GM12873 (cell line): Measurements from ENCODE around the gene OPCML.

Source experiments
- TF ChIP-seq, protein P1 (sequence below): IDR thresholded peaks from 2 replicates; pipeline ENCODE4 v1.5.1; 2012; ENCODE audit warnings: low read depth, mild to moderate bottlenecking, moderate library complexity, low read length, control low read depth; ENCODE audit not compliant: insufficient read depth; ENCODE audit errors: missing control alignments

Gene OPCML

DNA sequence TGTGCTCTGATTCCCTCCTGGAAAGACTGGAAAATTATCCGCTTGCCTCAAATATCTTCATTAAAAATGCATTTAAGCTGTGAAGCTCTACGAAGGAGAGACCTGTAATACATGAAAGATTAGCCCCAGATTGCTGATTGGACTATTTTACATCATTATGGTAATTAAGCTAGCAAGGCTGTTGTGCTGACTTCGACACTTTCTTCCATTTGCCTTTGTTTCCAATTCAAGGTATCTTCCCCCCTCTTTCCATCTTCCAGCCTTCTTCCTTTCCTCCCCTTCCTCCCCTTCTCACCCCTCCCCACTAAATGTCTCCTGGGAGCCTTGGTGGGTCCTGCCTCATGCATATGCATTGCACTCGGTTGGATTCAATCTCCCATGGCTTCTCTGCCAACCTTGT, 710.8 kb downstream of the OPCML start:
- TF ChIP-seq, protein P1, sequence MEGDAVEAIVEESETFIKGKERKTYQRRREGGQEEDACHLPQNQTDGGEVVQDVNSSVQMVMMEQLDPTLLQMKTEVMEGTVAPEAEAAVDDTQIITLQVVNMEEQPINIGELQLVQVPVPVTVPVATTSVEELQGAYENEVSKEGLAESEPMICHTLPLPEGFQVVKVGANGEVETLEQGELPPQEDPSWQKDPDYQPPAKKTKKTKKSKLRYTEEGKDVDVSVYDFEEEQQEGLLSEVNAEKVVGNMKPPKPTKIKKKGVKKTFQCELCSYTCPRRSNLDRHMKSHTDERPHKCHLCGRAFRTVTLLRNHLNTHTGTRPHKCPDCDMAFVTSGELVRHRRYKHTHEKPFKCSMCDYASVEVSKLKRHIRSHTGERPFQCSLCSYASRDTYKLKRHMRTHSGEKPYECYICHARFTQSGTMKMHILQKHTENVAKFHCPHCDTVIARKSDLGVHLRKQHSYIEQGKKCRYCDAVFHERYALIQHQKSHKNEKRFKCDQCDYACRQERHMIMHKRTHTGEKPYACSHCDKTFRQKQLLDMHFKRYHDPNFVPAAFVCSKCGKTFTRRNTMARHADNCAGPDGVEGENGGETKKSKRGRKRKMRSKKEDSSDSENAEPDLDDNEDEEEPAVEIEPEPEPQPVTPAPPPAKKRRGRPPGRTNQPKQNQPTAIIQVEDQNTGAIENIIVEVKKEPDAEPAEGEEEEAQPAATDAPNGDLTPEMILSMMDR: no peak

DNA sequence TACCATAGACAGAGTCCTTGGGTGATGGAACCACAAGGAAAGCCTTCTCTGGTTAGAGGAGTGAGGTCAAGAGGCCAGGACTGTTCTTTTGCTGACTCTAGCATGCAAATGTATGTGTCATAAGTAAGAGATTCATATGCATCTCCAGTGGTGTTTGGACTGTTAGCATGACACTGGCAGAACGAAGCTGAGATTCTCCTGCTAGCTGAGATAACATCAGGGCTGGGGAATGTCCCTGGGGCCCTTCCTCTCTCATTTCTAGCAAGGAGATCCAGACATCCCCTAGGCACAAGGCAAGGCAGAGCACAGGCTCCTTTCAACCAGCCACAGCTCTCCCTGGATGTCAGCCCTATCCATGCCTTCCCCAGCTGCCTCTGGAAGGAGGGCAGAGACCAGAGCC, 711.3 kb downstream of the OPCML start:
- TF ChIP-seq, protein P1: no peak

DNA sequence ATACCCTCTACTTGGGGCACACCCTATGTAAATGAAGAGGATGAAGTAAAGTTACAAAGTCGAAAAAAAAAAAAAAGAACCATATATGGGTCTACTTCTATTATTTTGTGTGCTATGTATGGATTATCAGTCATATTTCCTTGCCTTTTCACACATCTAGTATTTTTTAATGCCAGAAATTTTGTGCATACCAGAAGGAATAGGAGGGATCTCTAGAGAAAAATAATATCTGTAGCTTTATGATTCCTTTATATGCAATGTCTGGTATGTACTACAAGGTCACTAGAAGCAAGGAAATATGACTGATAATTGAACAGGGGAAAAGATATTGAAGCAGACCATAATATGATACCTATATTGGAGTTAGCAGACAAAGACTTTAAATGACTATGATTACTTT, 713.4 kb downstream of the OPCML start:
- TF ChIP-seq, protein P1: no peak

DNA sequence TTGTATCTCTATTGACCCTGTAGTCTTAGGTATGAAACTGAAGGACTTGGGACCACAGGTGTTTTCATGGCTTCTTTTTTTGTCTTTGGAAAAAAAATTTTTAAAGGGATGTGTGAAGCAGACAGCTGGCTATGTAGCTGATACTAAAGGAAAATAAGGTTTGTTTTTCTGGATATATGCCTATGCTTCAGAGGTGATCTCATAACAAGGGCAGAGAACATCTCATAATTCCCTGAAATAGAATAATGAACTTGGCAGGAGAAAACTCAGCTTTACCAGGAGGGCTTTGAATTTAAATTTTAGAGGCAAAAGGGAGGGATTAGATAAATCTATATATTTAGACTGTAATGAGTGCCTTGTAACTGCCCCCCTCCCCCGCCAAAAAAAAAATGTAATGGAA, 714.9 kb downstream of the OPCML start:
- TF ChIP-seq, protein P1: no peak

GRCh38 chr11:132814410-132814809, 717.9 kb downstream of the OPCML start:
- TF ChIP-seq, protein P1: no peak

DNA sequence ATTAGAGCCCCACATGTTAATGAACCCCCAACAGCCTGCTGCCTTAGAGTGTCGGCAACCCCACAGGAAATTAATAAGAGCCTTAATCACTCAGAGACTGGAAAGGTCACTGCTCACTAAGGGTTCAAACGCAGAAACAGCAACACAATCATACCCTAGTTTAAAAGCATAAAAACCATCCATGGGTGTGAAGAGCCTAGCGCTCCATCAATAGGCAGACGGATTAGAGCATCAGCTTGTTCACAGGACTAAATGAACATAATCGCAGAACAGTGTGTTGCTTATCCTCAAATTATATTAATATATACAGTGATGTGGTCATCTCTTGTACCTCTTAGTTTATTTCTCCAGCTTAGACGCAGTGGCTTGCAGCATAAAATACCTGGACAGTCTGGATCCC, 720.7 kb downstream of the OPCML start:
- TF ChIP-seq, protein P1: no peak

GRCh38 chr11:132809070-132809469, 723.2 kb downstream of the OPCML start:
- TF ChIP-seq, protein P1: no peak
